ENCODE measurements around the gene CCDC197.

- no peak for TF ChIP-seq CTCF (IDR thresholded peaks at IDR 0.05)
- TF ChIP-seq POLR2AphosphoS5 (IDR thresholded peaks at IDR 0.05), result no peak
- no peak for TF ChIP-seq POLR2A (IDR thresholded peaks at IDR 0.05)
- TF ChIP-seq EP300 (IDR thresholded peaks at IDR 0.05), result no peak
Measured at GRCh38 chr14:93991212-93991611, 5.9 kb upstream of the CCDC197 start.

All from sigmoid colon (tissue), 4 donors.